ENCODE measurements around the gene TSC1.

The TSC1 gene

DNA sequence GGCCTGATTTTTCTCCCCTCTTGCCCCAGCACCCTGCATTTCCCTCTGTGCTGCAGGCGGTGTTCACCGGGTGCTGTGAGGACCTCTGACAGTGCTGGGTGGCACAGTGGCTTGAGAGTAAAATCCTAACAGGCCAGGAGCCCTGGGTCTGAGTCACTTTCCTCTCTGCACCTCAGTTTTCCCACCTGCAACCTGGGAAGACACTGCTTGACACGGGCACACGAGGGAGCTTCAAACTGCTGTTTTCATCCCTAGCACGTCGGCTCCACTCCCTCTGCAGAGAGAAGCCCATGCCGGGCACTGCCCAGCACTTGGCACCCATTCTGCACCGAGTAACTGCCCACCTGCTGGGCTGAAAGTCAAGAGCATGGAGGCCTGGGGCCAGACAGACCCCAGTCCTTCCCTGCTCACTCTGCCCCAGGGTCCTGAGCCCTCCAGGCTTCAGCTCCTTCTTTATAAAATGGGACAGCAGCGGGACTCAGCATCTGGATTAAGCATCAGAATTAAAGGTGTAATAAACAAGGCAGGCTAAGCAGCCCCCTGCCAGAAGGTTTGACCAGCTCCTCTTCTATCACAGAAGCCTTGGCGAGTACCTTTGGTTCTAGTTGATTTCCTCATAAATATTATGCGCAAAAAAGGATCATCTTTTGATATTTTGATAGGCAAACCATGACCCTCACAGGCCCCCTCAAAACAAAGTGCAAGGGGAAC is 39.2 kb upstream of the TSC1 start:
- no peak for TF ChIP-seq EZH2phosphoT487 (IDR thresholded peaks at IDR 0.05; ENCODE audit: borderline replicate concordance)
- Histone ChIP-seq H3K27me3 (ENCODE audit: insufficient read depth, low read length, poor library complexity, severe bottlenecking) (peaks cover 5% of the 10 kb centered on the region), H3K4me2 (ENCODE audit: low read depth, low read length, poor library complexity, severe bottlenecking) (peak overlapping the region; percentile 95)

DNA sequence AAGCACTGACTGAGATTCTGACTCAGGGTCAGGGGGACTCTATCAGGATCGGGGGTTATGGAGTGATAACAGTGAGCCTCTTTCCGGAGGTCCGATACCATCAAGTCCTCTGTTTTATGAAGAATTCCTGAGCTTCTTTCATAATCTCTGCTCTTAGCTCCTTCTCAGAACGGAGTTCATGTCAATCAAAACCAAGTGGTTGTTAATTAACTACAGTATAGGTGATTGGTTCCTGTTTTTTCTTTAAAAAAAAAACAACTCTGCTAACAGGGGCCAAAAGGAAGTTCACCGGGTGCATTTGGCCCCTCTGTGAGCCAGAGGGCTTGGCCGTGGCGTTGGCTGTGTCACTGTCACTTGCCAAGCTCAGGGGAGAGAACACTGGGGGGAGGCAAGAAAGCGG is 38.0 kb upstream of the TSC1 start:
- TF ChIP-seq, protein P1, sequence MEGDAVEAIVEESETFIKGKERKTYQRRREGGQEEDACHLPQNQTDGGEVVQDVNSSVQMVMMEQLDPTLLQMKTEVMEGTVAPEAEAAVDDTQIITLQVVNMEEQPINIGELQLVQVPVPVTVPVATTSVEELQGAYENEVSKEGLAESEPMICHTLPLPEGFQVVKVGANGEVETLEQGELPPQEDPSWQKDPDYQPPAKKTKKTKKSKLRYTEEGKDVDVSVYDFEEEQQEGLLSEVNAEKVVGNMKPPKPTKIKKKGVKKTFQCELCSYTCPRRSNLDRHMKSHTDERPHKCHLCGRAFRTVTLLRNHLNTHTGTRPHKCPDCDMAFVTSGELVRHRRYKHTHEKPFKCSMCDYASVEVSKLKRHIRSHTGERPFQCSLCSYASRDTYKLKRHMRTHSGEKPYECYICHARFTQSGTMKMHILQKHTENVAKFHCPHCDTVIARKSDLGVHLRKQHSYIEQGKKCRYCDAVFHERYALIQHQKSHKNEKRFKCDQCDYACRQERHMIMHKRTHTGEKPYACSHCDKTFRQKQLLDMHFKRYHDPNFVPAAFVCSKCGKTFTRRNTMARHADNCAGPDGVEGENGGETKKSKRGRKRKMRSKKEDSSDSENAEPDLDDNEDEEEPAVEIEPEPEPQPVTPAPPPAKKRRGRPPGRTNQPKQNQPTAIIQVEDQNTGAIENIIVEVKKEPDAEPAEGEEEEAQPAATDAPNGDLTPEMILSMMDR (conservative IDR thresholded peaks at IDR 0.05; ENCODE audit: low read length) = no peak
- TF ChIP-seq EZH2phosphoT487 (IDR thresholded peaks at IDR 0.05; ENCODE audit: borderline replicate concordance) = no peak
- Histone ChIP-seq H3K4me3 (ENCODE audit: low read length, poor library complexity, severe bottlenecking) (peak overlapping the region; percentile 85), H3K36me3 (ENCODE audit: insufficient read depth, low read length) (peaks cover 13% of the 10 kb centered on the region; the same call in 1 of the 2 replicates), H3F3A (ENCODE audit: low read depth) (peaks cover 12% of the 10 kb centered on the region; the same call in 1 of the 2 replicates), H3K4me2 (ENCODE audit: low read depth, low read length, poor library complexity, severe bottlenecking) (peak overlapping the region; percentile 95), H4K20me1 (ENCODE audit: insufficient read depth, low read length, poor library complexity, severe bottlenecking) (peaks cover 7% of the 10 kb centered on the region), H3K27me3 (ENCODE audit: insufficient read depth, low read length, poor library complexity, severe bottlenecking) (peaks cover 5% of the 10 kb centered on the region), H2AFZ (ENCODE audit: low read length) (no peak overlapping the region), H3K79me2 (ENCODE audit: insufficient read depth, low read length) (peaks cover 96% of the 10 kb centered on the region), H3K4me1 (ENCODE audit: insufficient read depth, low read length, poor library complexity, severe bottlenecking) (peaks cover 68% of the 10 kb centered on the region), H3K9ac (ENCODE audit: low read depth, low read length, poor library complexity, severe bottlenecking) (peak overlapping the region; percentile 99), H3K9me3 (ENCODE audit: insufficient read depth, low read depth, low read length) (no peaks in the 10 kb centered on the region), H3K9me2 (replicated peaks; ENCODE audit: low read depth, low read length) (no peaks in the 10 kb centered on the region)

More for the DNA sequence above, 39.2 kb upstream of the TSC1 start:
- H3K9ac ChIP-seq (ENCODE audit: low read depth, low read length, poor library complexity, severe bottlenecking) = peak overlapping the region; percentile 99
- peaks cover 25% of the 10 kb centered on the region for H3K36me3 ChIP-seq (ENCODE audit: insufficient read depth, low read length)
- no peak overlapping the region for H2AFZ ChIP-seq (ENCODE audit: low read length)
- H3F3A ChIP-seq (ENCODE audit: low read depth) = peaks cover 6% of the 10 kb centered on the region; the same call in 1 of the 2 replicates
- peaks cover 66% of the 10 kb centered on the region for H3K4me1 ChIP-seq (ENCODE audit: insufficient read depth, low read length, poor library complexity, severe bottlenecking)
- H4K20me1 ChIP-seq (ENCODE audit: insufficient read depth, low read length, poor library complexity, severe bottlenecking) = peaks cover 7% of the 10 kb centered on the region
- peak overlapping the region; percentile 85 for H3K4me3 ChIP-seq (ENCODE audit: low read length, poor library complexity, severe bottlenecking)
- peaks cover 100% of the 10 kb centered on the region for H3K79me2 ChIP-seq (ENCODE audit: insufficient read depth, low read length)
- no peaks in the 10 kb centered on the region for H3K9me3 ChIP-seq (ENCODE audit: insufficient read depth, low read depth, low read length)
- no peaks in the 10 kb centered on the region for H3K9me2 ChIP-seq (replicated peaks; ENCODE audit: low read depth, low read length)

DNA sequence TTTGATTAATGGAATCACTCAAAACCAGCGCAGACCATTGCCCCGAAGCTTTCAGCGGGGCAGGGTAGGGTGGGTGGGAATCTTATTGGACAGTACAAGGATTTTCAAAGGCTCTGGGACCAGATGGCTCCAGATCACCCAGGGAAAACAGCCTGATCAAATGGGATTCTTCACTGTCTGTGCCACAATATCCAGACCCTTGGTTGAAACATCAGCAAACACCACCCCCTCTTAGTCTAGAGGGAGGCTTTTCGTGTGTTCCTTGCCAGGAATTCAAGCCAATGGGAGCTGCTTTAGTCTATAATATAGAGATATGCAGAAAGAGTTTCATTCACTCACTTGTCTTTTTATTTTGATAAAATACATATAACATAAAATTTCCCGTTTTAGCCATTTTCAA is 35.7 kb upstream of the TSC1 start:
- H3K79me2 ChIP-seq (ENCODE audit: insufficient read depth, low read length) = peaks cover 73% of the 10 kb centered on the region
- H3K4me2 ChIP-seq (ENCODE audit: low read depth, low read length, poor library complexity, severe bottlenecking) = peak overlapping the region; percentile 95
- H4K20me1 ChIP-seq (ENCODE audit: insufficient read depth, low read length, poor library complexity, severe bottlenecking) = peaks cover 2% of the 10 kb centered on the region

More for the DNA sequence above, 35.7 kb upstream of the TSC1 start:
- no peaks in the 10 kb centered on the region for H3K36me3 ChIP-seq (ENCODE audit: insufficient read depth, low read length)
- no peak overlapping the region for H2AFZ ChIP-seq (ENCODE audit: low read length)
- peaks cover 59% of the 10 kb centered on the region for H3K4me1 ChIP-seq (ENCODE audit: insufficient read depth, low read length, poor library complexity, severe bottlenecking)
- no peaks in the 10 kb centered on the region for H3K9me2 ChIP-seq (replicated peaks; ENCODE audit: low read depth, low read length)
- peak overlapping the region; percentile 99 for H3K9ac ChIP-seq (ENCODE audit: low read depth, low read length, poor library complexity, severe bottlenecking)
- no peaks in the 10 kb centered on the region for H3K9me3 ChIP-seq (ENCODE audit: insufficient read depth, low read depth, low read length)
- peaks cover 14% of the 10 kb centered on the region; the same call in 1 of the 2 replicates for H3F3A ChIP-seq (ENCODE audit: low read depth)
- no peak for TF ChIP-seq EZH2phosphoT487 (IDR thresholded peaks at IDR 0.05; ENCODE audit: borderline replicate concordance)
- TF ChIP-seq, protein P1 (conservative IDR thresholded peaks at IDR 0.05; ENCODE audit: low read length) = no peak
- H3K4me3 ChIP-seq (ENCODE audit: low read length, poor library complexity, severe bottlenecking) = peak overlapping the region; percentile 85
- H3K27me3 ChIP-seq (ENCODE audit: insufficient read depth, low read length, poor library complexity, severe bottlenecking) = peaks cover 5% of the 10 kb centered on the region
